SHP77 treated with DMSO at 0.1 percent for 48 hours (cell line): Measurements from ENCODE around the gene CAPN5.

Experiments used
- DNase-seq: peaks from one replicate; lab custom pipeline; 2025; lab: John Stamatoyannopoulos, UW

CAPN5 gene

GRCh38 chr11:77064648-77065217 is 2.0 kb upstream of the CAPN5 start:
- DNase-seq: no peak

GRCh38 chr11:77065878-77066228 is 918 bp upstream of the CAPN5 start:
- no peak for DNase-seq

- no peak for DNase-seq
These were observed 1.2 kb downstream of the CAPN5 start for GRCh38 chr11:77067861-77068443.

GRCh38 chr11:77068457-77069335 is 1.9 kb downstream of the CAPN5 start:
- no peak for DNase-seq

GRCh38 chr11:77069336-77069968 is 2.7 kb downstream of the CAPN5 start:
- DNase-seq: no peak

- DNase-seq: no peak
These were observed 3.3 kb downstream of the CAPN5 start for GRCh38 chr11:77069969-77070582.

- DNase-seq: no peak
These were observed 4.3 kb downstream of the CAPN5 start for GRCh38 chr11:77071077-77071476.

GRCh38 chr11:77071671-77072605 is 5.2 kb downstream of the CAPN5 start:
- DNase-seq: no peak

- no peak for DNase-seq
These were observed 6.1 kb downstream of the CAPN5 start for GRCh38 chr11:77072851-77073327.

GRCh38 chr11:77073328-77074001 is 6.7 kb downstream of the CAPN5 start:
- peak; percentile 42 for DNase-seq

GRCh38 chr11:77074205-77074604 is 7.4 kb downstream of the CAPN5 start:
- DNase-seq: no peak

GRCh38 chr11:77074626-77075221 is 8.0 kb downstream of the CAPN5 start:
- DNase-seq: no peak

- no peak for DNase-seq
These were observed 8.7 kb downstream of the CAPN5 start for GRCh38 chr11:77075425-77075905.

- no peak for DNase-seq
These were observed 12.9 kb downstream of the CAPN5 start for GRCh38 chr11:77079666-77080065.

- DNase-seq: no peak
These were observed 14.0 kb downstream of the CAPN5 start for GRCh38 chr11:77080643-77081210.

GRCh38 chr11:77081381-77081851 is 14.6 kb downstream of the CAPN5 start:
- no peak for DNase-seq

- no peak for DNase-seq
These were observed 15.4 kb downstream of the CAPN5 start for GRCh38 chr11:77081976-77082836.

GRCh38 chr11:77082838-77083565 is 16.2 kb downstream of the CAPN5 start:
- no peak for DNase-seq
